ENCODE data around the gene PLCB3. TPM values are rescaled to one million over a fixed set of nuclear protein-coding genes. Genes with fewer than 3 reads are reported as not detected.

Gene PLCB3
- total and polyA plus RNA-seq, 10 of the 15 experiments (the other 5 are each of a cell fraction or from before 2014, with no cell fraction given), result 0.03 to 10.3 (median 3.3) TPM

DNA sequence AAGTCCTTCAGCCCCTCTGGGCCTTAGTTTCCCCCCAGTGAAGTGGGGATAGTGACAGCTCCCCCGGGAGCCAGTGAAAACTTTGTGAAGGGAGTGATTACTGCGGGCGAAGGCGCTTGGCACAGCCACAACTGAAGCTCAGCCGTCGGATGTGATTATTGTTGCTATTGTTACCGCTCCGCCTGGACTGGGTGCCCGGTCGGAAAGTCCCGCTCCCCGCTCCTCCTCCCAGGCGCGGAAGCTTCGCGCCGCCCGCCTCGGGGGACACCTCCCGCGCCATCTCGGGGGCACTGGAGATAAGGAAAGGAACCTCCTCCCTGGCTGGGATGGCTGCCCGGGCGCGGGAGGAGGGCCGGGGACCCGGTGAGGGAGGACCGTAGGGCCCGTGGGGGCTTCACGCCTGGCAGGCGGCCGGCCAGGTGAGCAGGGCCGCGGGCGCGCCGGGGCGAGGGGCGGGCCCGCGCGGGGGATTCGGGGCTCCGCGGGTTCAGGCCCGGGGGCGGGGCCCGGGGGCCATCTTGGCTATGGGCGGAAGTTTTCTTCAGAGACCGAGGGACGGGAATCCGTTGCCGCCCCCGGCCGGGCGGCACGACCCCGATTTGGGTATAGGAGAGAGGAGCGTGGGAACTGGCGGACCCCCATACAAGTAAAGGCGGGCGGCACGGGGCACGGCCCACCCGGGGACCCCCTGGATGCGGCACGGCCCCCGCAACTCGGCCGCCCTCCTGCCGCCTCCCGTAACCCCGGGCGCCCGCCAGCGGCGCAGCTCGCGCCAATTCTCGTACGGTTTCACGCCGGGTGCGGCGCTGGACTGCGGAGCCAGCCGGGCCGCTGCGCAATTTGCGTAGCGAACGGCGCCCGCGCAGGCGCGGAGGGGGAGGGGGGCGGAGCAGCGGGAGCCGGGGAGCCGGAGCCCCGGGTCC lies 33.9 kb downstream of the PLCB3 start, which contains the start of gene GPR137 (continued):
- TF ChIP-seq NFYB (IDR thresholded peaks at IDR 0.05; ENCODE audit: insufficient read depth, low read depth, low read length), result no peak
- TF ChIP-seq, protein P1, sequence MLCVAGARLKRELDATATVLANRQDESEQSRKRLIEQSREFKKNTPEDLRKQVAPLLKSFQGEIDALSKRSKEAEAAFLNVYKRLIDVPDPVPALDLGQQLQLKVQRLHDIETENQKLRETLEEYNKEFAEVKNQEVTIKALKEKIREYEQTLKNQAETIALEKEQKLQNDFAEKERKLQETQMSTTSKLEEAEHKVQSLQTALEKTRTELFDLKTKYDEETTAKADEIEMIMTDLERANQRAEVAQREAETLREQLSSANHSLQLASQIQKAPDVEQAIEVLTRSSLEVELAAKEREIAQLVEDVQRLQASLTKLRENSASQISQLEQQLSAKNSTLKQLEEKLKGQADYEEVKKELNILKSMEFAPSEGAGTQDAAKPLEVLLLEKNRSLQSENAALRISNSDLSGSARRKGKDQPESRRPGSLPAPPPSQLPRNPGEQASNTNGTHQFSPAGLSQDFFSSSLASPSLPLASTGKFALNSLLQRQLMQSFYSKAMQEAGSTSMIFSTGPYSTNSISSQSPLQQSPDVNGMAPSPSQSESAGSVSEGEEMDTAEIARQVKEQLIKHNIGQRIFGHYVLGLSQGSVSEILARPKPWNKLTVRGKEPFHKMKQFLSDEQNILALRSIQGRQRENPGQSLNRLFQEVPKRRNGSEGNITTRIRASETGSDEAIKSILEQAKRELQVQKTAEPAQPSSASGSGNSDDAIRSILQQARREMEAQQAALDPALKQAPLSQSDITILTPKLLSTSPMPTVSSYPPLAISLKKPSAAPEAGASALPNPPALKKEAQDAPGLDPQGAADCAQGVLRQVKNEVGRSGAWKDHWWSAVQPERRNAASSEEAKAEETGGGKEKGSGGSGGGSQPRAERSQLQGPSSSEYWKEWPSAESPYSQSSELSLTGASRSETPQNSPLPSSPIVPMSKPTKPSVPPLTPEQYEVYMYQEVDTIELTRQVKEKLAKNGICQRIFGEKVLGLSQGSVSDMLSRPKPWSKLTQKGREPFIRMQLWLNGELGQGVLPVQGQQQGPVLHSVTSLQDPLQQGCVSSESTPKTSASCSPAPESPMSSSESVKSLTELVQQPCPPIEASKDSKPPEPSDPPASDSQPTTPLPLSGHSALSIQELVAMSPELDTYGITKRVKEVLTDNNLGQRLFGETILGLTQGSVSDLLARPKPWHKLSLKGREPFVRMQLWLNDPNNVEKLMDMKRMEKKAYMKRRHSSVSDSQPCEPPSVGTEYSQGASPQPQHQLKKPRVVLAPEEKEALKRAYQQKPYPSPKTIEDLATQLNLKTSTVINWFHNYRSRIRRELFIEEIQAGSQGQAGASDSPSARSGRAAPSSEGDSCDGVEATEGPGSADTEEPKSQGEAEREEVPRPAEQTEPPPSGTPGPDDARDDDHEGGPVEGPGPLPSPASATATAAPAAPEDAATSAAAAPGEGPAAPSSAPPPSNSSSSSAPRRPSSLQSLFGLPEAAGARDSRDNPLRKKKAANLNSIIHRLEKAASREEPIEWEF (IDR thresholded peaks at IDR 0.05; ENCODE audit: insufficient replicate concordance, low read depth, low read length), result no peak
- no peak for TF ChIP-seq KAT2A (conservative IDR thresholded peaks at IDR 0.05; ENCODE audit: control insufficient read depth, low read depth, low read length)
- TF ChIP-seq MTA3 (IDR thresholded peaks at IDR 0.05; ENCODE audit: borderline replicate concordance, low read length), result no peak
- TF ChIP-seq SMAD1 (IDR thresholded peaks at IDR 0.05; ENCODE audit: low read depth, partially characterized antibody), result peak; percentile 41
- no peak for TF ChIP-seq NR2C2 (IDR thresholded peaks at IDR 0.05; ENCODE audit: borderline replicate concordance, control insufficient read depth, insufficient read length, low read depth)
- no peak for TF ChIP-seq SUPT20H (IDR thresholded peaks at IDR 0.05; ENCODE audit: borderline replicate concordance, control insufficient read depth, low read depth, low read length)
- TF ChIP-seq, protein P2, sequence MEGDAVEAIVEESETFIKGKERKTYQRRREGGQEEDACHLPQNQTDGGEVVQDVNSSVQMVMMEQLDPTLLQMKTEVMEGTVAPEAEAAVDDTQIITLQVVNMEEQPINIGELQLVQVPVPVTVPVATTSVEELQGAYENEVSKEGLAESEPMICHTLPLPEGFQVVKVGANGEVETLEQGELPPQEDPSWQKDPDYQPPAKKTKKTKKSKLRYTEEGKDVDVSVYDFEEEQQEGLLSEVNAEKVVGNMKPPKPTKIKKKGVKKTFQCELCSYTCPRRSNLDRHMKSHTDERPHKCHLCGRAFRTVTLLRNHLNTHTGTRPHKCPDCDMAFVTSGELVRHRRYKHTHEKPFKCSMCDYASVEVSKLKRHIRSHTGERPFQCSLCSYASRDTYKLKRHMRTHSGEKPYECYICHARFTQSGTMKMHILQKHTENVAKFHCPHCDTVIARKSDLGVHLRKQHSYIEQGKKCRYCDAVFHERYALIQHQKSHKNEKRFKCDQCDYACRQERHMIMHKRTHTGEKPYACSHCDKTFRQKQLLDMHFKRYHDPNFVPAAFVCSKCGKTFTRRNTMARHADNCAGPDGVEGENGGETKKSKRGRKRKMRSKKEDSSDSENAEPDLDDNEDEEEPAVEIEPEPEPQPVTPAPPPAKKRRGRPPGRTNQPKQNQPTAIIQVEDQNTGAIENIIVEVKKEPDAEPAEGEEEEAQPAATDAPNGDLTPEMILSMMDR (IDR thresholded peaks at IDR 0.05 in 2 of 3, conservative IDR thresholded peaks at IDR 0.05 in 1 of 3; ENCODE audit: control insufficient read depth in 2 of 3, extremely low read depth in 1 of 3, insufficient read depth in 1 of 3, low read depth in 3 of 3, low read length in 3 of 3), result no peak
- TF ChIP-seq, protein P3, sequence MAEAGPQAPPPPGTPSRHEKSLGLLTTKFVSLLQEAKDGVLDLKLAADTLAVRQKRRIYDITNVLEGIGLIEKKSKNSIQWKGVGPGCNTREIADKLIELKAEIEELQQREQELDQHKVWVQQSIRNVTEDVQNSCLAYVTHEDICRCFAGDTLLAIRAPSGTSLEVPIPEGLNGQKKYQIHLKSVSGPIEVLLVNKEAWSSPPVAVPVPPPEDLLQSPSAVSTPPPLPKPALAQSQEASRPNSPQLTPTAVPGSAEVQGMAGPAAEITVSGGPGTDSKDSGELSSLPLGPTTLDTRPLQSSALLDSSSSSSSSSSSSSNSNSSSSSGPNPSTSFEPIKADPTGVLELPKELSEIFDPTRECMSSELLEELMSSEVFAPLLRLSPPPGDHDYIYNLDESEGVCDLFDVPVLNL (IDR thresholded peaks at IDR 0.05; ENCODE audit: low read depth, low read length), result no peak
- no peak for TF ChIP-seq MEF2A (IDR thresholded peaks at IDR 0.05; ENCODE audit: insufficient read depth, low read depth, low read length)
- peak; percentile 50 for TF ChIP-seq MEF2B (IDR thresholded peaks at IDR 0.05; ENCODE audit: partially characterized antibody, poor library complexity, severe bottlenecking)
- TF ChIP-seq, protein P4, sequence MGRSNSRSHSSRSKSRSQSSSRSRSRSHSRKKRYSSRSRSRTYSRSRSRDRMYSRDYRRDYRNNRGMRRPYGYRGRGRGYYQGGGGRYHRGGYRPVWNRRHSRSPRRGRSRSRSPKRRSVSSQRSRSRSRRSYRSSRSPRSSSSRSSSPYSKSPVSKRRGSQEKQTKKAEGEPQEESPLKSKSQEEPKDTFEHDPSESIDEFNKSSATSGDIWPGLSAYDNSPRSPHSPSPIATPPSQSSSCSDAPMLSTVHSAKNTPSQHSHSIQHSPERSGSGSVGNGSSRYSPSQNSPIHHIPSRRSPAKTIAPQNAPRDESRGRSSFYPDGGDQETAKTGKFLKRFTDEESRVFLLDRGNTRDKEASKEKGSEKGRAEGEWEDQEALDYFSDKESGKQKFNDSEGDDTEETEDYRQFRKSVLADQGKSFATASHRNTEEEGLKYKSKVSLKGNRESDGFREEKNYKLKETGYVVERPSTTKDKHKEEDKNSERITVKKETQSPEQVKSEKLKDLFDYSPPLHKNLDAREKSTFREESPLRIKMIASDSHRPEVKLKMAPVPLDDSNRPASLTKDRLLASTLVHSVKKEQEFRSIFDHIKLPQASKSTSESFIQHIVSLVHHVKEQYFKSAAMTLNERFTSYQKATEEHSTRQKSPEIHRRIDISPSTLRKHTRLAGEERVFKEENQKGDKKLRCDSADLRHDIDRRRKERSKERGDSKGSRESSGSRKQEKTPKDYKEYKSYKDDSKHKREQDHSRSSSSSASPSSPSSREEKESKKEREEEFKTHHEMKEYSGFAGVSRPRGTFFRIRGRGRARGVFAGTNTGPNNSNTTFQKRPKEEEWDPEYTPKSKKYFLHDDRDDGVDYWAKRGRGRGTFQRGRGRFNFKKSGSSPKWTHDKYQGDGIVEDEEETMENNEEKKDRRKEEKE (IDR thresholded peaks at IDR 0.05), result no peak
- no peak for TF ChIP-seq TAF1 (IDR thresholded peaks at IDR 0.05; ENCODE audit: borderline replicate concordance, low read depth, low read length)
- peak; percentile 65; the same call in 1 of the 2 replicates for TF ChIP-seq MXI1 (IDR thresholded peaks at IDR 0.05; ENCODE audit: low read depth, low read length)
- TF ChIP-seq POLR2A (IDR thresholded peaks at IDR 0.05; ENCODE audit: low read depth, low read length), result peak; percentile 63
- no peak for TF ChIP-seq FOXM1 (IDR thresholded peaks at IDR 0.05; ENCODE audit: low read depth, low read length)
- peak; percentile 96 for TF ChIP-seq DPF2 (IDR thresholded peaks at IDR 0.05)
